B cell (primary cell): Measurements from ENCODE around the gene TLL2. TPM values are rescaled to one million over a fixed set of nuclear protein-coding genes. Genes with fewer than 3 reads are reported as not detected.

Experiments
- ATAC-seq: fragments of 200-7000 bp; cut with Tn5 transposase; one replicate; pipeline ENCODE4 v1.10.0; 2021; ENCODE audit warnings: low read depth, mild to moderate bottlenecking, moderate number of reproducible peaks, moderate library complexity
- CTCF ChIA-PET: fragments of 350-600 bp; sonication (Branson Sonifier 250); formaldehyde crosslinking; loops from one replicate; lab custom pipeline; 2021; ENCODE audit warnings: antibody characterized with exemption, inconsistent platforms; lab: Charles Lee
- POLR2A ChIA-PET: fragments of 350-600 bp; sonication (Branson Sonifier 250); formaldehyde crosslinking; loops from one replicate; lab custom pipeline; 2021; ENCODE audit warnings: antibody characterized with exemption; lab: Charles Lee
- DNase-seq: peaks from one replicate; pipeline ENCODE4 v3.0.0; 2013
- H2AFZ ChIP-seq: 2 replicates; pipeline ENCODE4 v1.6.1; 2012; ENCODE audit warnings: mild to moderate bottlenecking, low read depth, low read length; ENCODE audit not compliant: insufficient read depth, poor library complexity, severe bottlenecking
- H3K27ac ChIP-seq, 2 donors: 1 replicate in 1 of 2; 2 replicates in 1 of 2; pipeline ENCODE4 v1.5.1; 2012 to 2013; ENCODE audit warnings: low read length in 2 of 2, mild to moderate bottlenecking in 2 of 2, moderate library complexity in 1 of 2
- H3K27me3 ChIP-seq, 4 experiments: fragments of 200-600 bp in 1 of 4; sonication (generic) in 1 of 4; replicated peaks in 1 of 4; 1 replicate in 2 of 4; 2 replicates in 2 of 4; pipeline versions ENCODE4 v1.6.1 to v1.7.0; 2013 to 2016; ENCODE audit warnings: low read length in 3 of 4, mild to moderate bottlenecking in 2 of 4, mixed read lengths in 1 of 4, moderate library complexity in 1 of 4; ENCODE audit not compliant: insufficient read depth in 4 of 4, control insufficient read depth in 3 of 4; ENCODE audit errors: control extremely low read depth in 1 of 4
- H3K36me3 ChIP-seq, 2 experiments: replicated peaks in 1 of 2; 1 replicate in 1 of 2; 2 replicates in 1 of 2; pipeline versions ENCODE4 v1.6.1 to v1.7.1; 2013; ENCODE audit warnings: low read length in 1 of 2; ENCODE audit not compliant: insufficient read depth in 2 of 2, control insufficient read depth in 1 of 2; ENCODE audit errors: control extremely low read depth in 1 of 2, extremely low read depth in 1 of 2
- H3K4me1 ChIP-seq, 2 donors: fragments of 200-600 bp in 1 of 2; sonication (generic) in 1 of 2; 1 replicate in 1 of 2; 2 replicates in 1 of 2; pipeline versions ENCODE4 v1.5.1 to v1.6.1; 2013 to 2017; ENCODE audit warnings: low read length in 2 of 2; ENCODE audit not compliant: control insufficient read depth in 2 of 2, insufficient read depth in 2 of 2
- H3K4me2 ChIP-seq: replicated peaks from 2 replicates; pipeline ENCODE3; 2012; ENCODE audit warnings: mild to moderate bottlenecking, low read depth, low read length; ENCODE audit not compliant: poor library complexity, severe bottlenecking
- H3K4me3 ChIP-seq, 5 experiments: fragments of 200-600 bp in 1 of 5; sonication (generic) in 1 of 5; 1 replicate in 3 of 5; 2 replicates in 2 of 5; pipeline versions ENCODE4 v1.5.1 to v1.7.0; 2011 to 2016; ENCODE audit warnings: low read length in 4 of 5, mild to moderate bottlenecking in 4 of 5, low read depth in 2 of 5, control low read depth in 1 of 5, moderate library complexity in 1 of 5; ENCODE audit not compliant: insufficient read depth in 1 of 5; ENCODE audit errors: control extremely low read depth in 1 of 5, extremely low read depth in 1 of 5
- H3K79me2 ChIP-seq: fragments of 200-600 bp; sonication (generic); one replicate; pipeline ENCODE4 v1.6.0; 2016; ENCODE audit warnings: low read length; ENCODE audit not compliant: control insufficient read depth, insufficient read depth
- H3K9ac ChIP-seq: fragments of 200-600 bp; sonication (generic); 2 replicates; pipeline ENCODE4 v1.6.1; 2017; ENCODE audit warnings: mild to moderate bottlenecking, low read length, moderate library complexity
- H3K9me3 ChIP-seq, 3 donors: one replicate each; pipeline versions ENCODE4 v1.6.1 to v1.7.1; 2013; ENCODE audit warnings: low read length in 2 of 3; ENCODE audit not compliant: control insufficient read depth in 2 of 3, insufficient read depth in 1 of 3; ENCODE audit errors: control extremely low read depth in 1 of 3
- H4K20me1 ChIP-seq: 2 replicates; pipeline ENCODE4 v1.6.0; 2012; ENCODE audit warnings: mild to moderate bottlenecking, low read length; ENCODE audit not compliant: insufficient read depth, control insufficient read depth, poor library complexity, severe bottlenecking
- H3K27ac Mint-ChIP-seq: one replicate; pipeline ENCODE4 v1.8.0; 2021; ENCODE audit warnings: mixed read lengths
- H3K27me3 Mint-ChIP-seq: one replicate; pipeline ENCODE4 v1.8.0; 2021; ENCODE audit warnings: mixed read lengths
- H3K4me1 Mint-ChIP-seq: one replicate; pipeline ENCODE4 v1.8.0; 2021; ENCODE audit warnings: mixed read lengths
- H3K4me3 Mint-ChIP-seq: one replicate; pipeline ENCODE4 v1.8.0; 2021; ENCODE audit warnings: mixed read lengths
- H3K9me3 Mint-ChIP-seq: one replicate; pipeline ENCODE4 v1.8.0; 2022; ENCODE audit warnings: mixed read lengths; ENCODE audit not compliant: insufficient read depth
- EZH2 ChIP-seq: IDR thresholded peaks from 2 replicates; pipeline ENCODE4 v1.6.1; 2012; ENCODE audit warnings: borderline replicate concordance, low read depth, mild to moderate bottlenecking, moderate library complexity, low read length; ENCODE audit not compliant: insufficient read depth, poor library complexity, severe bottlenecking
- WGBS: methylation state at CpG from one replicate; pipeline ENCODE4 v1.1.5; 2013; ENCODE audit warnings: missing lambda C conversion rate; ENCODE audit not compliant: insufficient coverage; 5-methylcytosine and 5-hydroxymethylcytosine counted together
- intact Hi-C: fragments of 100-400 bp; cut with micrococcal nuclease; formaldehyde crosslinking; loops from one replicate; pipeline ENCODE4 v1.10.0; 2022
- polyA plus RNA-seq: library from polyadenylated mRNA; depleted of rRNA; stranded (reverse); fragments of >200 nt; gene quantifications from 2 replicates; pipeline ENCODE4 v1.2.3, GENCODE V29; 2012
- total RNA-seq, 2 donors: library from RNA; stranded (reverse); fragments of 120-200 nt in 1 of 2; gene quantifications; 1 replicate in 1 of 2; 2 replicates in 1 of 2; pipeline versions ENCODE4 v1.2.3 to v1.2.4, GENCODE V29; 2013 to 2022
- TF ChIP-seq, protein P1 (sequence below): fragments of 200-600 bp; IDR thresholded peaks from one replicate; pipeline ENCODE4 v1.8.0; 2022; ENCODE audit warnings: antibody characterized with exemption, mild to moderate bottlenecking

TLL2 gene
- total and polyA plus RNA-seq, 2 donors (not counting 1 experiment from before 2014, with no cell fraction given), result 0.13 to 0.47 TPM

DNA sequence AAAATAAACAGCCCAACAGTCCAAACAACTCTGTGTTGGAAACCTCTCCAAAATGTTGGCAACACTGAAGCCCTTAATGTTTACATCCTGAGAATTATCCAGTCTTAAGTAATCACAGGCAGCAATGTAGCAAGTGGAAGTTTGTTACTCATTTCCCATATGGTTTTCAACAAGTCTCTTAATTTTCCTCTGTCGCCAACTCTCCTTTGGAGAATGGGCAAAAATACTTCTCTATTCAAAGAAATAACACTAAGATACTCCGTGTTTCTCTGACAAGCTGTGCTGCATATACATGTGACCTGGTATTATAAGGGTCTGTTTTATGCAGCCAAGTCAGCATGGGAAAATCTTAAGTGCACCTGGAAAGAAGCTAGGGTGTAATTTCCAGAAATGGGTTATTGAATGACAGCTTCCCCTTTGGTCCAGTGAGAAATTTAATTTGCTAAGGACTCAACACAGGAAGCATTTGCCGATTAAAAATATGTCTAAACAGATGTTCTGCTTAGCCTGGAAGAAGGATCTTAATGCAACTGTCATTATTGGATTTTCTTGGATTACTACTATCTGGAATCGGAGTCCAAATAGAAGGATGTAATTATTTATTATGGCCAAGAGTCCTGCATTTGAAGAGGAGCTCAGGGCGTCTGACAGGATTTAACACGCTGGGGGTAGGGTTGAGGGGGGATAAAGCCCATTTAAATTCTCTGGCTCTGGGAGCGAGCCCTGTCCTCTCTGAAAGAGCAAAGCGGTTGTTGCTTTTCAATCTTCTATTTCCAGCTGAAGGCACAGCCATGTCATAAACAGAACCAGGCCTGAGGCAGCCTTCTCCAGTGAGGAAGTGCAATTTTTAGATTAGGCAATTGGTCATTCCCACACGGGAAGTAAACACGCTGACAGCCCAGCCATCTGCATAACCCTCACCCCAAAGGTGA lies 73.1 kb downstream of the TLL2 start:
- WGBS, result 65% methylated on average over 8 of the region's 10 CpGs
- no peak overlapping the region for H3K4me3 Mint-ChIP-seq
- CTCF ChIA-PET, result interaction anchor here (1.0 to 1.3 kb wide), 2 partner anchors 30 to 1025 kb away, joined by 3 to 5 read pairs; no protein-coding TSS in a partner anchor
- TF ChIP-seq, protein P1, sequence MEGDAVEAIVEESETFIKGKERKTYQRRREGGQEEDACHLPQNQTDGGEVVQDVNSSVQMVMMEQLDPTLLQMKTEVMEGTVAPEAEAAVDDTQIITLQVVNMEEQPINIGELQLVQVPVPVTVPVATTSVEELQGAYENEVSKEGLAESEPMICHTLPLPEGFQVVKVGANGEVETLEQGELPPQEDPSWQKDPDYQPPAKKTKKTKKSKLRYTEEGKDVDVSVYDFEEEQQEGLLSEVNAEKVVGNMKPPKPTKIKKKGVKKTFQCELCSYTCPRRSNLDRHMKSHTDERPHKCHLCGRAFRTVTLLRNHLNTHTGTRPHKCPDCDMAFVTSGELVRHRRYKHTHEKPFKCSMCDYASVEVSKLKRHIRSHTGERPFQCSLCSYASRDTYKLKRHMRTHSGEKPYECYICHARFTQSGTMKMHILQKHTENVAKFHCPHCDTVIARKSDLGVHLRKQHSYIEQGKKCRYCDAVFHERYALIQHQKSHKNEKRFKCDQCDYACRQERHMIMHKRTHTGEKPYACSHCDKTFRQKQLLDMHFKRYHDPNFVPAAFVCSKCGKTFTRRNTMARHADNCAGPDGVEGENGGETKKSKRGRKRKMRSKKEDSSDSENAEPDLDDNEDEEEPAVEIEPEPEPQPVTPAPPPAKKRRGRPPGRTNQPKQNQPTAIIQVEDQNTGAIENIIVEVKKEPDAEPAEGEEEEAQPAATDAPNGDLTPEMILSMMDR, result no peak
- TF ChIP-seq EZH2, result no peak
- no peaks in the 10 kb centered on the region for H3K4me1 ChIP-seq
- intact Hi-C loops, result no loop called here
- H3K9me3 ChIP-seq, result peaks cover 0 to under 1% (median 0%) of the 10 kb centered on the region in 3 donors
- H3K9me3 Mint-ChIP-seq, result peaks cover 2% of the 10 kb centered on the region
- no peak overlapping the region for H3K27ac Mint-ChIP-seq
- no peaks in the 10 kb centered on the region for H4K20me1 ChIP-seq
- peaks cover 4% of the 10 kb centered on the region for H3K27me3 Mint-ChIP-seq
- no peaks in the 10 kb centered on the region for H3K79me2 ChIP-seq
- no peak overlapping the region for H3K9ac ChIP-seq
- DNase-seq (no peak), ATAC-seq (no peak)
- H3K4me3 ChIP-seq, result no peak overlapping the region
- no peak overlapping the region for H3K4me2 ChIP-seq
- no peaks in the 10 kb centered on the region for H3K4me1 Mint-ChIP-seq
- no peak overlapping the region for H3K27ac ChIP-seq
- H2AFZ ChIP-seq, result no peak overlapping the region
- no peaks in the 10 kb centered on the region for H3K36me3 ChIP-seq
- H3K27me3 ChIP-seq, result no peaks in the 10 kb centered on the region
- POLR2A ChIA-PET, result no interaction called here

DNA sequence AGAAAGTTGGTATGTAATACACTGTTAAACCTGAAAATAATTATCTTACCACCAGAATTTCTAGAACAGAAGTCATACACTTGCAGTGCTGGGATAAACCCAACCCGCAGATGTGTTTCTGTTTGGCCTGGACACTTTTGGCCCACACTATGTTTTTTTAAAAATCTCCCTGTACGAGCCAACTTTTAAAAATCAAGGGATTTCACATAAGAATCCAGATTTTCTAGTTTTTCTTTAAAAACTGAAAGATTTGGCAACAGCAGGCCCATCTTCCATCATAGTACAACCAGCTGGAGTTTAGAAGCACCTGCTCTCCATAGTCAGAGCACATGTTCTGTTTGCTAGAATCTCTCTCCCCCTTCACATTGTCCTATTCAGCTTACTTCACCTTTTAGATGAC lies 74.0 kb downstream of the TLL2 start:
- ATAC-seq (no peak), DNase-seq (no peak)
- TF ChIP-seq, protein P1, result no peak
- TF ChIP-seq EZH2, result no peak
- Histone ChIP-seq H3K27me3 (no peaks in the 10 kb centered on the region), H3K36me3 (no peaks in the 10 kb centered on the region), H3K9ac (no peak overlapping the region), H3K4me1 (no peaks in the 10 kb centered on the region), H2AFZ (no peak overlapping the region), H3K27ac (no peak overlapping the region), H3K4me2 (no peak overlapping the region), H3K4me3 (no peak overlapping the region), H3K9me3 (peaks cover 0 to 2% (median 0%) of the 10 kb centered on the region in 3 donors), H3K79me2 (no peaks in the 10 kb centered on the region), H4K20me1 (no peaks in the 10 kb centered on the region)
- no peak overlapping the region for H3K27ac Mint-ChIP-seq
- ChIA-PET CTCF (interaction anchor here (1.3 kb wide), 1 partner anchor 31 kb away, joined by 5 read pairs; no protein-coding TSS in a partner anchor), POLR2A (no interaction called here)
- peaks cover 4% of the 10 kb centered on the region for H3K27me3 Mint-ChIP-seq
- intact Hi-C loops, result no loop called here
- H3K9me3 Mint-ChIP-seq, result peaks cover 6% of the 10 kb centered on the region
- H3K4me1 Mint-ChIP-seq, result no peaks in the 10 kb centered on the region
- WGBS, result 90% methylated on average over 2 of the region's 2 CpGs
- H3K4me3 Mint-ChIP-seq, result no peak overlapping the region
